Panc1 (cell line): ENCODE data around the gene FRMPD2. TPM values are rescaled to one million over a fixed set of nuclear protein-coding genes. Genes with fewer than 3 reads are reported as not detected.

Source experiments
- ATAC-seq: fragments of 200-7000 bp; cut with Tn5 transposase; 2 replicates; pipeline ENCODE4 v1.9.1; 2020; ENCODE audit warnings: mild to moderate bottlenecking, moderate library complexity
- BruUV-seq: library from RNA; stranded (reverse); fragments of 400-500 nt; replicated peaks from 2 replicates; lab custom pipeline; 2021; lab: Mats Ljungman, UMichigan
- CTCF ChIA-PET: fragments of 300-600 bp; sonication (Branson Sonifier 250); formaldehyde crosslinking; loops from one replicate; lab custom pipeline; 2022; ENCODE audit warnings: antibody characterized with exemption; lab: Charles Lee
- POLR2A ChIA-PET: fragments of 300-600 bp; sonication (Branson Sonifier 250); formaldehyde crosslinking; loops from one replicate; lab custom pipeline; 2022; ENCODE audit warnings: antibody characterized with exemption; lab: Charles Lee
- DNase-seq: peaks from one replicate; pipeline ENCODE4 v3.0.0-alpha.2; 2010; ENCODE audit warnings: low read depth, low spot score
- H3K27ac ChIP-seq: 2 replicates; pipeline ENCODE4 v1.5.1; 2011; ENCODE audit warnings: mild to moderate bottlenecking, low read length, inconsistent platforms
- H3K27me3 ChIP-seq: fragments of 200-500 bp; sonication (Bioruptor generic); 2 replicates; pipeline ENCODE4 v1.6.0; 2014; ENCODE audit warnings: low read length, inconsistent platforms; ENCODE audit not compliant: control insufficient read depth, insufficient read depth
- H3K36me3 ChIP-seq: fragments of 200-500 bp; sonication (Bioruptor generic); 2 replicates; pipeline ENCODE4 v1.5.1; 2014; ENCODE audit warnings: inconsistent platforms, mild to moderate bottlenecking, low read length, moderate library complexity; ENCODE audit not compliant: control insufficient read depth, insufficient read depth
- H3K4me1 ChIP-seq: 2 replicates; pipeline ENCODE4 v1.5.1; 2011; ENCODE audit warnings: inconsistent platforms, mild to moderate bottlenecking, low read length, moderate library complexity; ENCODE audit not compliant: control insufficient read depth, insufficient read depth
- H3K4me3 ChIP-seq, 2 experiments: 2 replicates each; pipeline ENCODE4 v1.5.1; 2011 to 2012; ENCODE audit warnings: low read depth in 2 of 2, low read length in 2 of 2, mild to moderate bottlenecking in 2 of 2, inconsistent platforms in 1 of 2, moderate library complexity in 1 of 2
- H3K9me3 ChIP-seq: fragments of 200-500 bp; sonication (Bioruptor generic); 2 replicates; pipeline ENCODE4 v1.5.1; 2014; ENCODE audit warnings: low read depth, mild to moderate bottlenecking, inconsistent platforms, low read length, moderate library complexity; ENCODE audit not compliant: control insufficient read depth, insufficient read depth
- POLR2AphosphoS5 ChIP-seq: IDR thresholded peaks from 2 replicates; pipeline ENCODE4 v1.6.1; 2012; ENCODE audit warnings: mild to moderate bottlenecking, low read depth, low read length, moderate library complexity
- SIN3A ChIP-seq: IDR thresholded peaks from 2 replicates; pipeline ENCODE4 v1.6.1; 2012; ENCODE audit warnings: low read depth, mild to moderate bottlenecking, low read length, moderate library complexity, borderline replicate concordance; ENCODE audit not compliant: insufficient read depth
- TCF7L2 ChIP-seq: IDR thresholded peaks from 2 replicates; pipeline ENCODE4 v1.6.1; 2011; ENCODE audit warnings: mild to moderate bottlenecking, low read depth, low read length, inconsistent platforms
- in situ Hi-C: cut with HindIII; loops from 2 replicates; pipeline ENCODE4 v1.10.0; 2016; ENCODE audit warnings: low sequenced_read_pairs, low pct_unique_long_range_greater_than_20kb
- intact Hi-C: fragments of 100-400 bp; cut with micrococcal nuclease; formaldehyde crosslinking; loops from one replicate; pipeline ENCODE4 v1.10.0; 2022; ENCODE audit not compliant: unreplicated experiment
- total RNA-seq: library from RNA; stranded (reverse); gene quantifications from one replicate; pipeline ENCODE4 v1.2.1, GENCODE V29; 2021; ENCODE audit not compliant: unreplicated experiment
- TF ChIP-seq, protein P1 (sequence below), 2 experiments: IDR thresholded peaks; 2 replicates each; pipeline ENCODE4 v1.6.1; 2011 to 2012; ENCODE audit warnings: low read depth in 2 of 2, control low read depth in 1 of 2, low read length in 1 of 2, mild to moderate bottlenecking in 1 of 2, moderate library complexity in 1 of 2; ENCODE audit not compliant: insufficient read depth in 1 of 2
- TF ChIP-seq, protein P2 (sequence below): fragments of 450-650 bp; IDR thresholded peaks from 2 replicates; pipeline ENCODE4 v1.5.1; 2017; ENCODE audit warnings: mild to moderate bottlenecking

Gene FRMPD2
- total RNA-seq, 1 experiment from 2014 or later = not detected

DNA sequence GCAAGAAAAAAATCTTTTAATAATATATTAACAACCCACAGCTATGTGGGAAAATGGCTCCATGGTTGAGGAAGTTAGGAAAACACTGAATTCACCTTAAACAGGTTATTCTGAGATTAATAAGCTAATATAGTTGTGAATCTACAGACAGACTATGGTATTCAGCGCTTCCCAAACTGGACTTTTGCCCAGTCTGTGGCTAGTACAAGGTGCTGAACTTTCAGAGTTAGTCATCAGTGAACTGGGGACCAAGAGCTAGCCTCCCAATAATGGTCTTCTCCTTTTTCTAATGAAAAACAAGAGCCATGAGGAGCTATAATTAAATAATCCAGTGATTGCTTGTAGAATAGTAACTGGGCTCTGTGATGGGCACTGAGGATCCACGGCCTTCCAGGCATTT, 65.3 kb downstream of the FRMPD2 start:
- in situ Hi-C loops (no loop called here), intact Hi-C loops (no loop called here)
- Histone ChIP-seq H3K36me3 (no peaks in the 10 kb centered on the region), H3K27ac (no peak overlapping the region), H3K9me3 (no peaks in the 10 kb centered on the region), H3K4me1 (no peaks in the 10 kb centered on the region), H3K4me3 (no peak overlapping the region), H3K27me3 (peaks cover 8% of the 10 kb centered on the region)
- DNase-seq = no peak
- ChIA-PET CTCF (no interaction called here), POLR2A (no interaction called here)
- ATAC-seq = no peak
- BruUV-seq = no TSS peak
- TF ChIP-seq SIN3A (no peak), POLR2AphosphoS5 (no peak), TCF7L2 (no peak)
- TF ChIP-seq, protein P1, sequence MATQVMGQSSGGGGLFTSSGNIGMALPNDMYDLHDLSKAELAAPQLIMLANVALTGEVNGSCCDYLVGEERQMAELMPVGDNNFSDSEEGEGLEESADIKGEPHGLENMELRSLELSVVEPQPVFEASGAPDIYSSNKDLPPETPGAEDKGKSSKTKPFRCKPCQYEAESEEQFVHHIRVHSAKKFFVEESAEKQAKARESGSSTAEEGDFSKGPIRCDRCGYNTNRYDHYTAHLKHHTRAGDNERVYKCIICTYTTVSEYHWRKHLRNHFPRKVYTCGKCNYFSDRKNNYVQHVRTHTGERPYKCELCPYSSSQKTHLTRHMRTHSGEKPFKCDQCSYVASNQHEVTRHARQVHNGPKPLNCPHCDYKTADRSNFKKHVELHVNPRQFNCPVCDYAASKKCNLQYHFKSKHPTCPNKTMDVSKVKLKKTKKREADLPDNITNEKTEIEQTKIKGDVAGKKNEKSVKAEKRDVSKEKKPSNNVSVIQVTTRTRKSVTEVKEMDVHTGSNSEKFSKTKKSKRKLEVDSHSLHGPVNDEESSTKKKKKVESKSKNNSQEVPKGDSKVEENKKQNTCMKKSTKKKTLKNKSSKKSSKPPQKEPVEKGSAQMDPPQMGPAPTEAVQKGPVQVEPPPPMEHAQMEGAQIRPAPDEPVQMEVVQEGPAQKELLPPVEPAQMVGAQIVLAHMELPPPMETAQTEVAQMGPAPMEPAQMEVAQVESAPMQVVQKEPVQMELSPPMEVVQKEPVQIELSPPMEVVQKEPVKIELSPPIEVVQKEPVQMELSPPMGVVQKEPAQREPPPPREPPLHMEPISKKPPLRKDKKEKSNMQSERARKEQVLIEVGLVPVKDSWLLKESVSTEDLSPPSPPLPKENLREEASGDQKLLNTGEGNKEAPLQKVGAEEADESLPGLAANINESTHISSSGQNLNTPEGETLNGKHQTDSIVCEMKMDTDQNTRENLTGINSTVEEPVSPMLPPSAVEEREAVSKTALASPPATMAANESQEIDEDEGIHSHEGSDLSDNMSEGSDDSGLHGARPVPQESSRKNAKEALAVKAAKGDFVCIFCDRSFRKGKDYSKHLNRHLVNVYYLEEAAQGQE (IDR thresholded peaks at IDR 0.05; ENCODE audit: insufficient read depth in 1 of 2, low read depth in 2 of 2, low read length in 1 of 2) = no peak
- TF ChIP-seq, protein P2, sequence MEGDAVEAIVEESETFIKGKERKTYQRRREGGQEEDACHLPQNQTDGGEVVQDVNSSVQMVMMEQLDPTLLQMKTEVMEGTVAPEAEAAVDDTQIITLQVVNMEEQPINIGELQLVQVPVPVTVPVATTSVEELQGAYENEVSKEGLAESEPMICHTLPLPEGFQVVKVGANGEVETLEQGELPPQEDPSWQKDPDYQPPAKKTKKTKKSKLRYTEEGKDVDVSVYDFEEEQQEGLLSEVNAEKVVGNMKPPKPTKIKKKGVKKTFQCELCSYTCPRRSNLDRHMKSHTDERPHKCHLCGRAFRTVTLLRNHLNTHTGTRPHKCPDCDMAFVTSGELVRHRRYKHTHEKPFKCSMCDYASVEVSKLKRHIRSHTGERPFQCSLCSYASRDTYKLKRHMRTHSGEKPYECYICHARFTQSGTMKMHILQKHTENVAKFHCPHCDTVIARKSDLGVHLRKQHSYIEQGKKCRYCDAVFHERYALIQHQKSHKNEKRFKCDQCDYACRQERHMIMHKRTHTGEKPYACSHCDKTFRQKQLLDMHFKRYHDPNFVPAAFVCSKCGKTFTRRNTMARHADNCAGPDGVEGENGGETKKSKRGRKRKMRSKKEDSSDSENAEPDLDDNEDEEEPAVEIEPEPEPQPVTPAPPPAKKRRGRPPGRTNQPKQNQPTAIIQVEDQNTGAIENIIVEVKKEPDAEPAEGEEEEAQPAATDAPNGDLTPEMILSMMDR = no peak

DNA sequence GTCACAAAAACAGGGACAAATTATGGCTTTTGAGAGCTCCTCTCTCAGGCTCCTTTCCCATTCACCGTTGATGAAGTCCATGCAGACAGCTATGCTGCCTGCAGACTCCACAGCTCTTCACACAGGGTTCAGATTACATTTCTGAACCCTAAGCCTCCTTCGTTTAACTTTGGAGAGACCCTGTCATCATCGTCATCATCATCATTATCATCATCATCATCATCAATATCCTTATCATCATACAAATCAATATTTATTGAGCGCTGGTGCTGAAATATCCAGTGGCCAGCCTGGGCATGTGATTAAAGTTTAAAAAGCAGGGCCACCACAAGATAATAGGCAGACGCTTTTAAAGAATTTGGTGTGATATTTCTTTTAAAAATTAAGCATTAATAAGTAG, 66.6 kb downstream of the FRMPD2 start:
- TF ChIP-seq, protein P1 (IDR thresholded peaks at IDR 0.05; ENCODE audit: insufficient read depth in 1 of 2, low read depth in 2 of 2, low read length in 1 of 2) = no peak
- TF ChIP-seq SIN3A (no peak), TCF7L2 (no peak), POLR2AphosphoS5 (no peak)
- TF ChIP-seq, protein P2 = no peak
- no TSS peak for BruUV-seq
- POLR2A ChIA-PET = no interaction called here
- intact Hi-C loops (no loop called here), in situ Hi-C loops (no loop called here)
- ATAC-seq (no peak), DNase-seq (no peak)
- Histone ChIP-seq H3K4me1 (no peaks in the 10 kb centered on the region), H3K4me3 (no peak overlapping the region), H3K9me3 (no peaks in the 10 kb centered on the region), H3K27me3 (peaks cover 8% of the 10 kb centered on the region), H3K36me3 (no peaks in the 10 kb centered on the region), H3K27ac (no peak overlapping the region)
- CTCF ChIA-PET = no interaction called here
